GM13977 (cell line): Measurements from ENCODE around the gene MTNR1A.

Source experiments
- DNase-seq: peaks from one replicate; pipeline ENCODE4 v3.0.0; 2012; ENCODE audit warnings: low spot score
- CTCF ChIP-seq: IDR thresholded peaks from 2 replicates; pipeline ENCODE4 v1.5.1; 2012; ENCODE audit warnings: mild to moderate bottlenecking, control low read depth; ENCODE audit not compliant: insufficient read depth; ENCODE audit errors: extremely low read depth, missing control alignments
- in situ Hi-C: fragments of 300-500 bp; cut with MboI; formaldehyde crosslinking; loops from one replicate; pipeline ENCODE4 v1.12.0; 2022; ENCODE audit warnings: low sequenced_read_pairs, low pct_unique_long_range_greater_than_20kb, mixed read lengths, inconsistent platforms; ENCODE audit not compliant: unreplicated experiment

MTNR1A gene

DNA sequence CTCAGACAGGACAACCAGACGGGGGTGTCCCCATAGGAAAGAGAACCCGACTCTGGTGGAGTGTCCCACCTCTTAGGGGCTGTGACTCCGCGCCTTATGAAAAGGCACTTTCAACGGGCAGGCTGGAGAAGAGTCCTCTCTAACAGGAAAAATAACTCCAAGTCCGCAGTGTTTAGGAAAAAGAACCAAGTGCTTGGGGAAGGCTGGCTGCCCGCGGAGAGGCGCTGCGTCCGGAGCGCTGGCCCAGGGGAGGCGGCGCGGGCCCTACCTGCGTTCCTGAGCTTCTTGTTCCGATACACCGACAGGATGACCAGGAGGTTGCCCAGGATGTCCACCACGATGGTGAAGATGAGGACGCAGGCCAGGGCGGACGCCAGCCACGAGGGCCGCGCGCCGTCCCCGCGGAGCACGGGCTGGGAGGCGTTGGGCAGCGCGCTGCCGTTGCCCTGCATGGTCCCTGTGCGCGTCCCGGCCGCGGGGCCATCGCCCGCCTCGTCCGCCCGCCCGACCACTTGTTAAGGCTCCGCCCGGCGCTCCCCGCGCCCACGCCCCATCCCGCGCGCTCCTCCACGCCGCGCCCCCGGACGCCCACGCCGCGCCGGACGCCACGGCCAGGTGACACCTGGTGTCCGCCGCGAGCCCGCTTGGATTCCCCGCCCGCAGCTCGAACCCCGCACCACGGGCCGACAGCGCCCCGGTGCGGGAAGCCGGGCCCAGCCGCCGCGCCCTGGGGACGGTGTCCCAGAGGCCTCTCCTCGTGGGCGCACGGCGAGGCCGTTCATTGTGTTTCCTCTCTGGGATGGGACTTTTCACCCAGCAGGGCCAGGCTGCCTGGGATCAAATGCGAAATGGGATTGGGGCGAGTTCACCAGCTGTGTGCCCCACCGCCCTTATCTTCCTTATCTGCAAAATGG is at the start of gene MTNR1A:
Gene MTNR1A (minus strand): TSS at position 654 of the 914 bp plus-strand sequence. CDS start 202 bp downstream, at position 452.
- in situ Hi-C loops: no loop called here
- no peak for DNase-seq
- no peak for TF ChIP-seq CTCF

DNA sequence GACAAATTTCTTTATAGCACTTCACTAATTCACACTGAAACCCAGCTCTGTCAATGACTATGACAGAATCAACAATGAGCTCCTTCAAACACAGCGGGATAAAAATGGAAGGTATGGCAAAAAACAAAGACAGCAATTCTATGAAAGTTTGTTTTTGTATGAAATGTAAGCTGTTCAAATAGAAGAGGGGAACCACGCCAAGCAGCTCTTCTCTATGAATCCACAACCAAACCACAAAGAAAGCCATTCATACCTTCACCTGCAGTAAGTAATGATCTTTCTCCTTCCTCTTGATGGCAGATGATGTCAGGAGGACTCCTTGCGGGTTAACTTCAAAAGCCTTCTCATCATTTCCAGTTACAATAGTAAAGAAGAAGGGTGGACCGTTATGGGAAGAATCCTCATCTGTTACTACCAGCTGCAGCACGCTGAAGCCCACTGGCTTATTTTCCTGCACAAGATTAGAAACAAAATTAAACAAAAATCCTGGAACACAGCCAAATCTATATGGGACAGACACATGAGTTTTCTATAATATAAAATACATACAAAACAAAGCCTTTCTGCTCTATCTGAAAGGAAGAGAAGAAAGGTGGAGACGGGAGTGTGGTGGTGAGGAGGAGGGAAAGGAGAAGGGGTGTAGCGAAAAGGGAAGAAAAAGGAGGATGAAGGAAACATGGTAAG is 48.9 kb upstream of the MTNR1A start:
- in situ Hi-C loops: no loop called here
- no peak for TF ChIP-seq CTCF
- DNase-seq: no peak

DNA sequence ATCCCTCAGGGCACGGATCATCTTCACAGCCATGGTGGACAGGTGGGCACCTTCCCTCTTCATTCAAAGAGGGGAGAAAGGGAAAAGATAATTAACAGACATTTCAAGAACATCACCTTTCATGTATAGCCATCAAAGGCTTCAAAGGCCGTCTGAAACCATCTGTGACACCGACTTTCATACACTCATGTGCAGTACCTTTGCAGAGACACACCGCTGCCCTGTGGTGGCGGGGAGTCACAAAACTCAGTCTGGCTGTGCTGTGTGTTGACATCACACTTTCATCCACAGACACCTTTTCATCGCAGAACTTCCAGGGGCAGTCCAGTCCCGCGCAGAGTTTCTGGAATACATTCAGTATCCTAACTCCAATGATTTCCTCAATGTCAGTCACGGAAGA is 47.6 kb upstream of the MTNR1A start:
- in situ Hi-C loops: no loop called here
- no peak for DNase-seq
- no peak for TF ChIP-seq CTCF

DNA sequence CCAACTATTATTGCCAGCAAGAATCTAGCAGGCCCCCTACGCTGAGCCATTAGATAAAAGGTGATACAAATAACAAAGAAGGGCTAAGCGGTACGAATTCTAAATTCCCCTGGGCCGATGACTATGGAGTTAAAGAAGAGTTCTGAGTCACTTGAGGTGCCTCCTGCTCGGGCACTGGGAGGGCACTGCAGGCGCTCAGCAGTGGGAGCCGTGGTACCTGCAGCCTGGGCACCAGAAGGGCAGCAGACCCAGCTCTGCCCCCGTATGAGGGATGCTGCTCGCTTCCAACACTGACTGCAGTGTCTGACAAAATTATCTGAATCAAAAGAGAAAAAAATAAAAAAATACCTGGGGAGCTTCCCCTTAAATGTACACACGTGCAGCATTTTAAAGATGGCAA is 44.1 kb upstream of the MTNR1A start:
- no peak for DNase-seq
- in situ Hi-C loops: no loop called here
- TF ChIP-seq CTCF: no peak

DNA sequence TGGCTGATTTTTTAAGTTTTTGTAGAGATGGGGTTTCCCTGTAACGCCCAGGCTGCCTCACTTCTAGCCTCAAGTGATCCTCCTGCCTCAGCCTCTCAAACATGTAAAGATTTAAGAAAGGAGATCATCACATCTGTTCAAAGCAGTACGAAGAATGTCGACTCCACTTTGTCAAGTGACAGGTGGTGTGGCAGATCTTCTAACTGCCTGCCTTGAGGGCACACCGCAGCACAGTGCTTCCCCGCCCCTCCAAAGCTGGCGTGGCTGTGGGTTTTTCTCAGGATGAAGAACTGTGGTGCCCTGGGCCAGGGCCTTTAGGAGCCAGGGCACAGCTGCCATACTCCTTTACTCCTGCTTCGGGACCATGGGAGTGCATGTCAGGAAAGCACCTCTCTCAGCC is 43.3 kb upstream of the MTNR1A start:
- in situ Hi-C loops: no loop called here
- no peak for DNase-seq
- TF ChIP-seq CTCF: no peak

DNA sequence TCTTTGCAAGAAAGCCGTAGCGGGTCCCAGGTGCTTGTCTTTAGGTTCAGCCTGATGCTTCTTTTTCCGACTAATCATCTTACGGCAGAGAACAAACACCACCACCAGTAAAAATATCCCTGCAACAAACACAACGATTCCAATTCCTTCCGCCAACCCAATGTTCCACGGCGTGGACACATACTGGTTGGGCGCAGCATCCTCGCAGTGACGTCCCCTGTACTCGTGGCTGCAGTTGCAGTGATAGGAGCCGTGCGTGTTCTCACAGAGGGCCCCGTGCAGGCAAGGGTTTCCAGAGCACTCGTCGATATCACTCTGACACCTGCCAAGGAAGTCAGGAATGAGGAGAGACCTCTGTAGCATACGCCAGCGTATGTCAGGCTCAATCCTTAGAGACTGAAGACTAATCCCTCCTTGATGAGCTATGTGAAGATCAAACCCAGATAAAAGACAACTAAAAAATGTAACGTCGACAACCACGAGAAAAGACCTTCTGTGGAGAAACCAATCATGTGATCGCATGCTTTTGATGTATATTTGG is 41.6 kb upstream of the MTNR1A start:
- no peak for TF ChIP-seq CTCF
- no peak for DNase-seq
- in situ Hi-C loops: no loop called here
